Gastrocnemius medialis (tissue), 4 donors: ENCODE measurements around the gene NT5C3B. TPM values are rescaled to one million over a fixed set of nuclear protein-coding genes. Genes with fewer than 3 reads are reported as not detected.
"Not testable (repeated sequence)": the region's sequence is repeated elsewhere in the genome, so short reads cannot be mapped to it uniquely, and the experiment has no call there.

ENCODE experiments used
- ATAC-seq, 2 donors: fragments of 150-250 bp; one replicate each; pipeline ENCODE4 v1.9.1; 2016
- DNase-seq, 2 donors: peaks; one replicate each; pipeline ENCODE4 v3.0.0-alpha.2; 2019
- H3K27ac ChIP-seq, 4 donors: fragments of 200-600 bp; sonication (generic); 1 replicate in 1 of 4; 2 replicates in 3 of 4; pipeline ENCODE4 v1.5.1; 2016 to 2018; ENCODE audit warnings: mild to moderate bottlenecking in 2 of 4, moderate library complexity in 1 of 4
- H3K27me3 ChIP-seq, 3 donors: fragments of 200-600 bp; sonication (generic) in 2 of 3; 1 replicate in 1 of 3; 2 replicates in 2 of 3; pipeline versions ENCODE4 v1.5.1 to v1.6.0; 2016 to 2019; ENCODE audit warnings: mild to moderate bottlenecking in 1 of 3, moderate library complexity in 1 of 3
- H3K36me3 ChIP-seq, 2 donors: fragments of 200-600 bp; sonication (generic) in 1 of 2; one replicate each; pipeline ENCODE4 v1.5.1; 2017 to 2018
- H3K4me1 ChIP-seq, 2 donors: fragments of 200-600 bp; sonication (generic) in 1 of 2; one replicate each; pipeline ENCODE4 v1.5.1; 2016 to 2017; ENCODE audit warnings: mild to moderate bottlenecking in 2 of 2
- H3K4me3 ChIP-seq, 4 donors: fragments of 200-600 bp; sonication (generic) in 3 of 4; 1 replicate in 1 of 4; 2 replicates in 3 of 4; pipeline ENCODE4 v1.5.1; 2016 to 2019; ENCODE audit warnings: mild to moderate bottlenecking in 2 of 4
- H3K9me3 ChIP-seq, 3 donors: fragments of 200-600 bp; sonication (generic) in 2 of 3; 1 replicate in 1 of 3; 2 replicates in 2 of 3; pipeline ENCODE4 v1.5.1; 2016 to 2019
- POLR2A ChIP-seq, 2 donors: fragments of 450-650 bp; IDR thresholded peaks; one replicate each; pipeline ENCODE4 v1.6.1; 2017; ENCODE audit warnings: antibody characterized with exemption in 2 of 2, mild to moderate bottlenecking in 2 of 2, moderate library complexity in 2 of 2
- in situ Hi-C, 4 donors: fragments of 200-750 bp; cut with MboI; loops; one replicate each; pipeline versions ENCODE4 v1.15.0 to v1.8.0; 2017; ENCODE audit warnings: low sequenced_read_pairs in 4 of 4
- intact Hi-C: fragments of 100-400 bp; cut with DNase I; formaldehyde crosslinking; loops from one replicate; pipeline ENCODE4 v1.15.1; 2023; ENCODE audit warnings: low total_unique reads
- total RNA-seq, 4 donors: library from RNA; depleted of rRNA; stranded (reverse); fragments of >200 nt; gene quantifications; one replicate each; pipeline versions ENCODE4 v1.1.0 to v1.2.3, GENCODE V29; 2016
- TF ChIP-seq, protein P1 (sequence below), 5 experiments: fragments of 450-650 bp in 3 of 5; fragments of 200-600 bp in 2 of 5; sonication (generic) in 2 of 5; IDR thresholded peaks in 4 of 5; conservative IDR thresholded peaks in 1 of 5; 1 replicate in 4 of 5; 2 replicates in 1 of 5; pipeline ENCODE4 v1.5.1; 2016 to 2019; ENCODE audit warnings: antibody characterized with exemption in 5 of 5, mild to moderate bottlenecking in 3 of 5, moderate library complexity in 3 of 5

Gene NT5C3B
- total RNA-seq, 4 donors from 2014 or later = 13.8 to 27.6 (median 23.1) TPM

DNA sequence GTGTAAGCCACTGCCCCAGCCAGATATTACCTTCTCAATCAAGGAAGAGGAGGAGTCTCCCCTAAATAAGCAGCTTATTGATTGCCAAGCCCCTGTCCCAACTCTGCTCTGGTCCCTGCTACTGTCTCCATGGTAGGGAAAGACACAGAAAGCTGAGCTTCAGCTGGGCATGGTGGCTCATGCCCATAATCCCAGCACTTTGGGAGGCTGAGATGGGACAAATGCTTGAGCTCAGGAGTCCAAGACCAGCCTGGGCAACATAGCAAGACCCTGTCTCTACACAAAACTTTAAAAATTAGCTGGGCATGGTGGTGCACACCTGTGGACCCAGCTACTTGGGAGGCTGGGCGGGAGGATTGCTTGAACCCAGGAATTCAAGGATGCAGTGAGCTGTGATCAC, 56.1 kb downstream of the NT5C3B start:
- H3K4me1 ChIP-seq = peaks cover 97 to 100% of the 10 kb centered on the region in 2 donors
- peak overlapping the region; percentile 81 to 95 (median 92) for H3K27ac ChIP-seq
- no peaks in the 10 kb centered on the region for H3K27me3 ChIP-seq
- intact Hi-C loops = no loop called here
- H3K9me3 ChIP-seq = no peaks in the 10 kb centered on the region
- no peaks in the 10 kb centered on the region for H3K36me3 ChIP-seq
- in situ Hi-C loops = no loop called here
- no peak overlapping the region for H3K4me3 ChIP-seq
- TF ChIP-seq, protein P1, sequence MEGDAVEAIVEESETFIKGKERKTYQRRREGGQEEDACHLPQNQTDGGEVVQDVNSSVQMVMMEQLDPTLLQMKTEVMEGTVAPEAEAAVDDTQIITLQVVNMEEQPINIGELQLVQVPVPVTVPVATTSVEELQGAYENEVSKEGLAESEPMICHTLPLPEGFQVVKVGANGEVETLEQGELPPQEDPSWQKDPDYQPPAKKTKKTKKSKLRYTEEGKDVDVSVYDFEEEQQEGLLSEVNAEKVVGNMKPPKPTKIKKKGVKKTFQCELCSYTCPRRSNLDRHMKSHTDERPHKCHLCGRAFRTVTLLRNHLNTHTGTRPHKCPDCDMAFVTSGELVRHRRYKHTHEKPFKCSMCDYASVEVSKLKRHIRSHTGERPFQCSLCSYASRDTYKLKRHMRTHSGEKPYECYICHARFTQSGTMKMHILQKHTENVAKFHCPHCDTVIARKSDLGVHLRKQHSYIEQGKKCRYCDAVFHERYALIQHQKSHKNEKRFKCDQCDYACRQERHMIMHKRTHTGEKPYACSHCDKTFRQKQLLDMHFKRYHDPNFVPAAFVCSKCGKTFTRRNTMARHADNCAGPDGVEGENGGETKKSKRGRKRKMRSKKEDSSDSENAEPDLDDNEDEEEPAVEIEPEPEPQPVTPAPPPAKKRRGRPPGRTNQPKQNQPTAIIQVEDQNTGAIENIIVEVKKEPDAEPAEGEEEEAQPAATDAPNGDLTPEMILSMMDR (IDR thresholded peaks at IDR 0.05 in 4 of 5, conservative IDR thresholded peaks at IDR 0.05 in 1 of 5) = no peak
- no peak for TF ChIP-seq POLR2A (IDR thresholded peaks at IDR 0.05)
- no peak for DNase-seq
- ATAC-seq = no peak

- intact Hi-C loops (loop anchor here (2.0 kb wide), 1 partner anchor 33 kb away; the partner anchor contains the start of gene P3H4), in situ Hi-C loops (no loop called here)
- peak overlapping the region in 1 of 4 donors; percentile 1 for H3K4me3 ChIP-seq
- DNase-seq = peak; percentile 48 to 53
- peak; percentile 15 for ATAC-seq
- H3K36me3 ChIP-seq = no peaks in the 10 kb centered on the region
- no peaks in the 10 kb centered on the region for H3K9me3 ChIP-seq
- peak overlapping the region; percentile 81 to 95 (median 92) for H3K27ac ChIP-seq
- peaks cover 97 to 100% of the 10 kb centered on the region in 2 donors for H3K4me1 ChIP-seq
- no peaks in the 10 kb centered on the region for H3K27me3 ChIP-seq
- TF ChIP-seq, protein P1 (IDR thresholded peaks at IDR 0.05 in 4 of 5, conservative IDR thresholded peaks at IDR 0.05 in 1 of 5) = peak in 3 of 5 experiments; percentile 9 to 42 (median 15)
- peak in 1 of 2 donors; percentile 53 for TF ChIP-seq POLR2A (IDR thresholded peaks at IDR 0.05)
These were observed 58.4 kb downstream of the NT5C3B start for GRCh38 chr17:41777574-41778188.

DNA sequence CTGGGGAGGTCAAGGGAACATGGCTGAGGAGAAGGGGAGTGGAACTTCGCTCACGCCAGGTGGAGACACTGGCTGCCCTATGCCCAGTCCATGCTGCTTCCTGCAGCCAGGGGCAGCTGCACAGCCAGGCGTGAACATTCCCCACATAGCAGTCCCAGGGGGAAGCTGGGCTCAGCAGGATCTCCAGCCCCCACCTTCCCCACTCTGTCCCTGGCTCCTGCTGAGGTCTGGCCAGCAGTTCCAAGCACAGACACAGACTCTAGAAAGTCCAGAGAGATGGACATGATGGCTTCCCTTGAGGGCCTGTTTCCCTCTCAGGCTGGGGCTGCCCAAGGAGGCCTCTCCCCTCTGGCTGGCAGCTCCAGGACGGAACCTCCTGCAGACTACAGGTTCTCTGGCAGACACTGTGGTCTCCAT, 58.9 kb downstream of the NT5C3B start:
- no peak for TF ChIP-seq POLR2A (IDR thresholded peaks at IDR 0.05)
- TF ChIP-seq, protein P1 (IDR thresholded peaks at IDR 0.05 in 4 of 5, conservative IDR thresholded peaks at IDR 0.05 in 1 of 5) = peak; percentile 44 to 69 (median 55)
- H3K9me3 ChIP-seq = no peaks in the 10 kb centered on the region
- in situ Hi-C loops = no loop called here
- H3K4me3 ChIP-seq = no peak overlapping the region
- peak; percentile 29 to 66 for DNase-seq
- intact Hi-C loops = loop anchor here (2.0 kb wide), 1 partner anchor 34 kb away; the partner anchor contains the start of gene P3H4
- ATAC-seq = peak; percentile 12 to 33
- no peaks in the 10 kb centered on the region for H3K27me3 ChIP-seq
- no peaks in the 10 kb centered on the region for H3K36me3 ChIP-seq
- peak overlapping the region; percentile 81 to 95 (median 92) for H3K27ac ChIP-seq
- H3K4me1 ChIP-seq = peaks cover 96 to 100% of the 10 kb centered on the region in 2 donors

DNA sequence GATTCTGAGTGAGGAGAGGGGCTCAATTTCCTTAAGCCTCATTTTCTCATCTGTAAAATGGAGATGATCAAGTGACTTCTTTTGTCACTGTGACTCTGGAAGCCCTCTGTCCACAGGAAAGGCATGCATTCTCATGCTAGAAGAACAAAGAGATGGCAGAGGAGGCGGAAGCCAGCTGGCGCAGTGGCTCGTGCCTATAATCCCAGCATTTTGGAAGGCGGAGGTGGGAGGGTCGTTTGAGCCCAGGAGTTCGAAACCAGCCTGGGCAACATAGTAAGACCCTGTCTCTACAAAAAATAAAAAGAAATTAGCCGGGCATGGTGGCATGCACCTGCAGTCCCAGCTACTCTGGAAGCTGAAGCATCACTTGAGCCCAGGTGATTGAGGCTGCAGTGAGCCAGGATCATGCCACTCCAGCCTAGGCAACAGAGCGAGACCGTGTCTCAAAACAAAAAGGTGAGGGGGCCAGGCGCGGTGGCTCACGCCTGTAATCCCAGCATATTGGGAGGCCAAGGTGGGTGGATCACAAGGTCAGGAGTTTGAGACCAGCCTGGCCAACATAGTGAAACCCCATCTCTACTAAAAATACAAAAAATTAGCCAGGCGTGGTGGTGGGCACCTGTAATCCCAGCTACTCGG, 59.7 kb downstream of the NT5C3B start:
- H3K9me3 ChIP-seq, in situ Hi-C loops, H3K4me3 ChIP-seq: not testable (repeated sequence)

More for the DNA sequence above, 59.7 kb downstream of the NT5C3B start:
- not testable (repeated sequence) for H3K27me3 ChIP-seq, ATAC-seq, H3K36me3 ChIP-seq, DNase-seq
- intact Hi-C loops = loop anchor here (2.0 kb wide), 1 partner anchor 34 kb away; the partner anchor contains the start of gene P3H4
- Histone ChIP-seq H3K4me1 (peaks cover 88 to 93% of the 10 kb centered on the region in 2 donors), H3K27ac (peak overlapping the region; percentile 81 to 95 (median 92))
